ENCODE data around the gene NTM.
A peak's percentile ranks its signal among the peaks of the same experiment; 100 is the strongest.
"Not testable (repeated sequence)": the region's sequence is repeated elsewhere in the genome, so short reads cannot be mapped to it uniquely, and the experiment has no call there.

Gene NTM

DNA sequence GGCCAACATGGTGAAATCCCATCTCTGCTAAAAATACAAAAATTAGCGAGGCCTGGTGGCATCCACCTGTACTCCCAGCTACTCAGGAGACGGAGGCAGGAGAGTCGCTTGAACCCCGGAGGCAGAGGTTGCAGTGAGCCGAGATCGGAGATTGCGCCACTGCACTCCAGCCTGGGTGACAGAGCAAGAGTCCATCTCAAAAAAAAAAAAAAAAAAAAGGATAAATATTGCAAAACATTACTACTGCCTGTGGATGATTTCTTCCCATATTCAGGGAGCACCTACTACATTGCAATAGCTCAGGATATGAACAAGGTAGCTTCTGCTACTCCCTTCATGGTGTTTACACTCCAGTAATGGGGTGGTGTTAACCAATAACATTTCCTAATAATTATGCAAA, 980.6 kb downstream of the NTM start:
- no peak for DNase-seq

DNA sequence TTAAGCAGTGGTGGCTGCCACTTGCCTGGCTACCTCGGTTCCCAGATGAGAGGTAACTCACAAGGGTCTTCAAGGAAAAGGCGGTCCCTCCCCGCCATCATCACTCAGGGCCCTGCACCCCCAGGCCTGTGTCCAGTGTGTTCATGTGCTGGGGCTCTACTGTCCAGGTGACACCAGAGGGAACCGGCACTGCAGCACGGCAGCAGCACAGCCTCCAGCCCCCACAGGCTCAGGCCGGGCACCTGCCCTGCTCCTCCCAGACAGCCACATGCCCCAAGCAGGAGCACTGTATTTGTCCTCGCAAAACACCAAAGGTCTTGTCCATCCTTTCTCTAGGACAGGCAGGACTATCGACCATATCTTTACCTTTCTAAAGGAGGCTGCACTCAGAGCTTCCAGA, 982.1 kb downstream of the NTM start:
- DNase-seq, result no peak

DNA sequence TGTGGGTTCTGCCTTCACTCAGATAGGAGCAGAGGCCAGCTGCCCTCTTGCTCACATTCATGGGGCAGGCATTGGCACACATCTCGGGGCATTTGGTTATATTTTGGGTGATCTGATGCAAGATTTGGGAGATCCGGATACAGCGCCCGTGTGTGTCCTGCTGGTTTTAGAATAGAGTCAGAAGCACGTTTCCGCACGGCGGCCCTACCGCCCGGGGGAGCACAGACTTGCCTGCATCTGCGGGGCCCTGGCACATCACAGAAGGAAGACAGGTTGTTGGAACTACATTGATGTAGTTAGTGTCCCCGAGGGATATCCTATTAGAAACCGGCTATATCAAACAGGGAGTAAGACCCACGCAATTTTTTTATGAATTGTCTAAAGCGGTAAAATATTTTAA, 982.8 kb downstream of the NTM start:
- DNase-seq, result no peak

DNA sequence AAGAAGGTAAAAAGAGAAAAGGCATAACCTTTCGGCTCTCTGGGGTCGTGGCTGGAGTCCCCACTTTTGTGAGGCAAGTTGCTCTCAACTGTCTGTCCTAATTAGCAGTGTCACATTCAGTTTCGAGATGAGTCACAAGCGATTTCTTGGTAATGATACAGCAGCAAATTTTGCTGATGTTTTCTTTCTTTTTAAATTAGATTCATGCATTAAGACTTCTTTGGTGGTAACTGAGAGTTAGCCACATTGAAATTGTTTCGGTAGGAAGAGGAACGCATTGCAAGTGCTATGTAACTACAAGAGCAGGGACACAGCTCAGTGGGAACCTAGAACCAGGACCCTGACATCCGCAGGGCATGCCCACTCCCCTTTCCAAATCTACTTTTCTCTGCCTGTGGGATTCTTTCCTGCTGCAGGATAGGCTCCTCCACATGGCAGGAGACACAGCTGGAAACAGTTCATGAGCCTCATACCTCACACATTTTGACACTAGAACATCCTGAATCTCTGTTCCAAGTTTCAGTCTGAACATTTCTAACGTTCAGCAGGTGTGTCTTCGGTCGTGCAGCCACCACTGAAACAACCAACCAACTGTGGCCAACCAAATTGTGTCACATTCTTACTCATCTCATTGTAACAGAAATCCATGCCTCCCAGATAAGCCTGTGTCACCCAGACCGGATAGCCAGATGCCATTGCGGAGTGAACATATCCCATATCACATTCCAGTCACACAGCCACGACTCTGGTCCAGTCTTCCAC, 987.6 kb downstream of the NTM start:
- DNase-seq, result no peak

DNA sequence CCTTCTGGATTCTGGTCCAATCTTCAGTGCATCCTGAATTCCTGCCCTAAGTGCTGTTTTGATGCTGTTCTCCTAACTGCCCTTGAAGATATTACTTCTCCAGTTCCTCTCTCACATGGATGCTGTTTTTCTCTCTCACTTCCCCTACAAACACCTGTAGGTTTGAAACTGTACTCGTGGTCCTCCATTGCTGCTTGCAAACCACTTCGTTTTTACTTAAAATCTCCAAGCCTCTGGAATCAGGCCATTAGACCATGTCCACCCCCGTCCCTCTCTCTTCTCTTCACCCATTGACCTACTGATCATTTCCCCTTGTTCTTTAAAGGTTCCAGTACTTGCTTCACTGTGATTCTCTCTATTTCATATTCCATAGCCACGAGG, 988.1 kb downstream of the NTM start:
- DNase-seq, result no peak

DNA sequence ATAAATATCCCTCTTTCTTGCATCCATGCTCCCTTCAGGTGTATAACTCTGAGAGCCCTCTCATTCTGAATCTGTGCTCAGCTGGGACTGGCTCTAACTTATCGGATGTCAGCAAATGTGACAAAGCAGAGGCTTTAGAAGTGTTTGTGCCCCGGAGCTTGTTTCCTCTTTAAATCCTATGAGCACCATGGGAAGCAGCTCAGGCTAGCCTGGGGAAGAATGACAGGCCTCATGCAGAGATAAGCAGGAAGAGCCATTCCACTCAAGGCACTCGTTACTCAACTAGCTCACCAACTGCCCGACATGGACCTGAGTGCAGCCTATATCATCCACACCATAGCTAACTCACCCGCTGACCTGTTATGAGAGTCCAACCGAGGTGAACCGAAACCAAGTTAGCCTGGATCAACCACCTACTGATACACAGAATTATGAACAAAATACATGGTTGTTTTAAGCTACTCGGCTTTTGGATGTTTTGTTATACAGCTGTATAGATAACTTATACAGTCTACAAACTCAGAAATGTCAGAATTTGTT, 990.7 kb downstream of the NTM start:
- DNase-seq, result peak; percentile 44

DNA sequence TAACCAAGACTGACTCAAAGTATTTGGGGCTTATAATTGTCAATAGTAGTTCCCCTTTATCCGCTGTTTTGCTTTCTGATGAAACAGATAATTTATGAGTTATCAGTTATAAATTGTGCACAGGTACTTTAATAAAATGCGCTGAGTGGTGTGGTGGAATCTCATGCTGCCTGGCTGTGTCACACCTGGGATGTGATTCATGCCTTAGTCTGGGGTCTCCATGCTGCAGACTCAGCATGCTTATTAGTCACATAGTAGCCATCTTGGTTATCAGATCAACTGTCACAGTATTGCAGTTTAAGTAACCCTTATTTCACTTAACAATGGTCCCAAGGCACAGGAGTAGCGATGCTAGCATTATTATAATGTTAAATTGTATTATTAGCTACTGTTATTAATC, 995.2 kb downstream of the NTM start:
- no peak for DNase-seq

DNA sequence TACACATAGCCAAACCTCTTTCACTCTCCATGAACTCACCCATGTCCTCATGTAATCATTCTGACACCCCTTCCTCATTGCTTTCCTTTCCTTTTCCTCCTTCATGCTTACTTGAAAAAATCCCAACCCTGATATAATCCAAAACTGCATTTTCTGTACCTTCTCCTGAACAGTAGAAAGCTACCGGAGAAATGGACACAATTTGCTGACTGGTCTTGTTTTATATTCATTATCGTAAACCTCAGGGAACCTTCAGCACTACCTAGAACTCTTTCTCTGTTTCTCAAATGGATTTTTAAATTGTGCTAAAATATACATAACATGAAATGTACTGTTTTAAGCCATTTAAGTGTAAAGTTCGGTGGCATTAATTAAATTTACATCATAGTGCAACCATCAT, 996.9 kb downstream of the NTM start:
- DNase-seq, result no peak

DNA sequence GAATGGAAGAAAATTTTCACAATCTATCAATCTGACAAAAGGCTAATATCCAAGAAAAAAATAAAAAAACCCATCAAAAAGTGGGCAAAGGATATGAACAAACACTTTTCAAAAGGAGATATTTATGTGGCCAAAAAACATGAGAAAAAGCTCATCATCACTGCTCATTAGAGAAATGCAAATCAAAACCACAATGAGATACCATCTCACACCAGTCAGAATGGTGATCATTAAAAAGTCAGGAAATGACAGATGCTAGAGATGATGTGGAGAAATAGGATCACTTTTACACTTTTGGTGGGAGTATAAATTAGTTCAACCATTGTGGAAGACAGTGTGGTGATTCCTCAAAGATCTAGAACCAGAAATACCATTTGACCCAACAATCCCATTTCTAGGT, 999.7 kb downstream of the NTM start:
- not testable (repeated sequence) for DNase-seq

DNA sequence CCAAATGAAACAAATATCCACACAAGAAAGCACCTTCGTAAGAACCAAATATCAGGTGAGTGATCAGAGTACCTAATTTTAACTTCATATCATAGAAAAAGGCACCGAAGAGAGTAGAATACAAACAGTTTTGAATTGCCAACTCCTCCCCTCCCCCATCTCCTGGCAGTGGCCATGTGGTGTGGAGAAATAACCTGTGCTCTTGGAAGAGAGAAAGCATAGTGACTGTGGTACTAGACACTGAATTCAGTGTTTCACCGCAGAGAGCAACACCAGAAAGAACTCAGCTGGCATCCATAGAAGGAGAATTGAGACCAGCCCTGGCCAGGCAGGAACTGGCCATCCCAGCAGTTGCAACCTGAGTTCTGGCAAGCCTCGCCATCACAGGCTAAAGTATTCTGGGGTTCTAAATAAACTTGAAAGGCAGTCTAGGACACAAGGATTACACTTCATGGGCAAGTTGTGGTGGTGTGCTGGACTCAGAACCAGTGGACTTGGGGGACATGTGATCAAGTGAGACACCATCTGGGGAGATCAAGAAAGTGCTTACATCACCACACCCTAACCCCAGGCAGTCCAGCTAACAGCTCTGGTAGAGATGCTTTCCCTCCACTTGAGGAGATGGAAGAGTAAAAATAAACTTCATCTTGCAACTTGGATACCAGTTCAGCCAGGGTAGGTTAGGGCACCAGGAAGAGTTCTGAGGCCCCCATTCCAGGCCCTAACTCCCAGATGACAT, 1003.2 kb downstream of the NTM start:
- DNase-seq, result no peak

DNA sequence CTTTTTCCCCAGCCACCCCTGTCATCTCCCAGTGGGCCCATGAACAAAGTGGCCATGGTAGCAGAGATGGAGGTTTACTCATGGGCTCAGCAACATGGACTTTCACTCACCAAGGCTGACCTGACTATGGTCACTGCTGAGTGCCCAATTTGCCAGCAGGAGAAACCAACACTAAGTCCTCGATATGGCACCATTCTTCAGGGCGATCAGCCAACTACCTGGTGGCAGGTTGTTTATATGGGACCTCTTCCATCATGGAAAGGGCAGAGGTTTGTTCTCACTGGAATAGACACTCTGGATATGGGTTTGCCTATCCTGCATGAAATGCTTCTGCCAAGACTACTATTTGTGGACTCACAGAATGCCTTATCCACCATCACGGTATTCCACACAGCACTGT, 1009.1 kb downstream of the NTM start:
- DNase-seq, result no peak

Data from NCI-H510A treated with DMSO at 0.1 percent for 48 hours (cell line).